Stimulated activated CD4-positive, alpha-beta T cell treated with anti-CD3 and anti-CD28 coated beads, Interleukin-1b, Interleukin-23, amount 100 ng/mL, for 1 hour (primary cell): ENCODE data around the gene ADAM12.

ENCODE experiments used
- DNase-seq, 2 donors: peaks; one replicate each; pipeline ENCODE4 v3.0.0-alpha.2; 2020; ENCODE audit warnings: low read depth in 2 of 2

ADAM12 gene

GRCh38 chr10:126387931-126388911 is at the start of gene ADAM12:
Gene ADAM12, minus strand, starts transcription at chr10:126388477. Its CDS starts 332 bp downstream, at chr10:126388145.
- no peak for DNase-seq

GRCh38 chr10:126437635-126438406 is 49.5 kb upstream of the ADAM12 start:
- DNase-seq, result no peak

GRCh38 chr10:126434235-126434634 is 46.0 kb upstream of the ADAM12 start:
- DNase-seq, result no peak

GRCh38 chr10:126433351-126433750 is 45.1 kb upstream of the ADAM12 start:
- no peak for DNase-seq

- no peak for DNase-seq
These were observed 44.2 kb upstream of the ADAM12 start for GRCh38 chr10:126432507-126432906.

GRCh38 chr10:126431816-126432215 is 43.5 kb upstream of the ADAM12 start:
- no peak for DNase-seq

GRCh38 chr10:126430512-126430911 is 42.2 kb upstream of the ADAM12 start:
- DNase-seq, result no peak

- DNase-seq, result no peak
These were observed 41.0 kb upstream of the ADAM12 start for GRCh38 chr10:126429275-126429674.

GRCh38 chr10:126425489-126426065 is 37.3 kb upstream of the ADAM12 start:
- no peak for DNase-seq

GRCh38 chr10:126425032-126425431 is 36.8 kb upstream of the ADAM12 start:
- no peak for DNase-seq

GRCh38 chr10:126423732-126424491 is 35.6 kb upstream of the ADAM12 start:
- DNase-seq, result no peak

- no peak for DNase-seq
These were observed 34.3 kb upstream of the ADAM12 start for GRCh38 chr10:126422567-126422966.

GRCh38 chr10:126421756-126422256 is 33.5 kb upstream of the ADAM12 start:
- no peak for DNase-seq

- no peak for DNase-seq
These were observed 32.5 kb upstream of the ADAM12 start for GRCh38 chr10:126420567-126421300.

- DNase-seq, result no peak
These were observed 29.0 kb upstream of the ADAM12 start for GRCh38 chr10:126417220-126417825.

- no peak for DNase-seq
These were observed 21.5 kb upstream of the ADAM12 start for GRCh38 chr10:126409821-126410220.

- DNase-seq, result no peak
These were observed 20.8 kb upstream of the ADAM12 start for GRCh38 chr10:126408953-126409641.

GRCh38 chr10:126407831-126408230 is 19.6 kb upstream of the ADAM12 start:
- DNase-seq, result no peak

- no peak for DNase-seq
These were observed 17.0 kb upstream of the ADAM12 start for GRCh38 chr10:126405239-126405775.
